IPS-18c (cell line): ENCODE data around the gene CDH22.

Source experiments
- H3K4me3 ChIP-seq: 2 replicates; pipeline ENCODE4 v1.7.0; 2013; ENCODE audit warnings: low read depth, mild to moderate bottlenecking, low read length, moderate library complexity; ENCODE audit not compliant: insufficient read depth
- H3K9me3 ChIP-seq: one replicate; pipeline ENCODE4 v1.6.1; 2013; ENCODE audit warnings: mild to moderate bottlenecking, low read length, moderate library complexity; ENCODE audit not compliant: control insufficient read depth, insufficient read depth

The CDH22 gene

DNA sequence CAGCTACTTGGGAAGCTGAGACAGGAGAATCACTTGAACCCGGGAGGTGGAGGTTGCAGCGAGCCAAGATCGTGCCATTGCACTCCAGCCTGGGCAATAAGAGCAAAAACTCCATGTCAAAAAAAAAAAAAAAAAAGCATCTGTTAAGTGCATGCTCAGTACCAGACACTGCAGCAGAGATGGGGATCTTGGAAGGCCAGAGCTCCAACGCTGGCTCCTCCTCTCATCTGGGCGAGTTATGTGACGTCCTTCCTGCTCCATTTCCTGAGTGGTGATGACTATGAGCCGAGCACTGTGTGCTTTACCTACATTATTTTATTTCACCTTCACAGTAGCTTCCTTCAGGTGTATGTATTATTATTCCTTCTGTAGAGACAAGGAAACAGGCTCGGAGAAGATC lies 38.5 kb upstream of the CDH22 start:
- Histone ChIP-seq H3K9me3 (no peaks in the 10 kb centered on the region), H3K4me3 (no peak overlapping the region)

DNA sequence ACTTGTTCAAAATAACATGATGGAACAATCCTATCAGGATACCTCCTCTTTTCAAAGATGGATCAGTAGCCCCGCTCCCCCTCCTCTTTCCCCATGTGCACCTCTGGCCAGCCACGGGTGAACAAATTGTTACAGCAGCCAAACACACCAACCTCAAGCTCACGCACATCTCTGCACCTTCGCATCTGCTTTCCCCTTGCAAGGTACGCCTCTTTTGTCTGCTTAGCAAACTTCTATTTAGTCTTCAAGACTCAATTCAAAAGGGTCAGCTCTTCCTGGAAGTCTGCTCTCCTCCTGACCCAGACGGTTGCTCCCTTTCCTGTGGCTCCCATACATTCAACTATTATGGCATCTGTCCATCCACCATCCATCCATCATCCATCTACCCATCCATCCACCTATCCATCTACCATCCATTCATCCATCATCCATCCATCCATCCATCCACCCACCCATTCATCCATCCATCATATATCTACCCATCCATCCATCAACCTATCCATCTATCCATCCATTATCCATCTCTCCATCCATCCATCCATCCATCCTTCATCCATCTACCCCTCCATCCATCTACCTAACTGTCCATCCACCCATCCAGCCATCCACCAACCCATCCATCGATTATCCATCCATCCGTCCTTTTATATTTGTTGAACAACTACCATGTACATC lies 36.3 kb upstream of the CDH22 start:
- H3K9me3 ChIP-seq: no peaks in the 10 kb centered on the region

DNA sequence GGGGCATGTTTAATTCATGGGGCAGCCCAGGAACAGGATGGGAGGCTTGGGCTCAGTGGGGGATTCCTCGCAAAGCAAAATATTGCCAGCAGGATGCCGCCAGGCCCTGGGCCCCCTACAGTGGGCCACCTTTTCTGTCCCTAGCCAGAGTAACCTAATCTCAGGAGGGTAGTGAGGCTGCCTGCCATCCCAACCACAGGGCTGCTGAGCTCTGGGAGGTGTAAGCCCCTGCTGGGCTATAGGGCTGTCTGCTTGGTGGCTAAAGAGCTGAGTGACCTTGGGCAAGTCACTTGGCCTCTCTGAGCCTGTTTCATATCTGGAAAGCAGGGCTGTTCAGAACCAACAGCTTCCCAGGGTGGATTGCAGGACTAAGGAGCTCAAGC lies 35.7 kb upstream of the CDH22 start:
- Histone ChIP-seq H3K4me3 (no peak overlapping the region), H3K9me3 (no peaks in the 10 kb centered on the region)

More for the DNA sequence above, 36.3 kb upstream of the CDH22 start:
- no peak overlapping the region for H3K4me3 ChIP-seq

DNA sequence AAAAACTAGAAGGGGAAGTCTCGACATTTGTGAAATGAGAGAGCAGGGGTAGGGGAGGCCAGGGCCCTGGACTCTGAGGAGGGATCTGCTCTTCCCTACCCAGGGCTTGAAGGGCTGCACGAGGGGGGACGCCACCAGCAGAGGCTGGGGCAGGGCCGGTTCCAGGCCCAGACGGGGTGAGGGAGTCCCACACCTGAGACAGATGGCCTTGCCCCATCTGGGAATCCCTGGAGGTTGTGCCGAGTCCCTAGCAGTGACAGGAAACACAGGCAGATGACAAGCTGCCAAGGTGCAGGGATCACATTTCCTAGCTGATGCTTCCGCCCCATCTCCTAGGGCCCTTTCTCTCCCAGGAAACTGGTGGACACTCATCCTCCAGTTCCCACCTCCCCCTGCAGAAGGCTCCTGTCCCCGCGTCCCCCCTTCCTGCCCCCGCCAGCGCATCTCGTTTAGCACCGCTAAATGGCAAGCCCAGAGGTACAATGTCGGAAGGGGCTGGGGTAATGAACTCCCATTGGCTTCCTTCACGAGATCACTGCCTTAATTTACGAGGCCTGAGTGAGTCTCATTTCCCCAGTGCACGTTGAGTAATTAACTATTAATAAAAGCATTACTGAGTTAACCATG lies 35.2 kb upstream of the CDH22 start:
- no peak overlapping the region for H3K4me3 ChIP-seq
- no peaks in the 10 kb centered on the region for H3K9me3 ChIP-seq

DNA sequence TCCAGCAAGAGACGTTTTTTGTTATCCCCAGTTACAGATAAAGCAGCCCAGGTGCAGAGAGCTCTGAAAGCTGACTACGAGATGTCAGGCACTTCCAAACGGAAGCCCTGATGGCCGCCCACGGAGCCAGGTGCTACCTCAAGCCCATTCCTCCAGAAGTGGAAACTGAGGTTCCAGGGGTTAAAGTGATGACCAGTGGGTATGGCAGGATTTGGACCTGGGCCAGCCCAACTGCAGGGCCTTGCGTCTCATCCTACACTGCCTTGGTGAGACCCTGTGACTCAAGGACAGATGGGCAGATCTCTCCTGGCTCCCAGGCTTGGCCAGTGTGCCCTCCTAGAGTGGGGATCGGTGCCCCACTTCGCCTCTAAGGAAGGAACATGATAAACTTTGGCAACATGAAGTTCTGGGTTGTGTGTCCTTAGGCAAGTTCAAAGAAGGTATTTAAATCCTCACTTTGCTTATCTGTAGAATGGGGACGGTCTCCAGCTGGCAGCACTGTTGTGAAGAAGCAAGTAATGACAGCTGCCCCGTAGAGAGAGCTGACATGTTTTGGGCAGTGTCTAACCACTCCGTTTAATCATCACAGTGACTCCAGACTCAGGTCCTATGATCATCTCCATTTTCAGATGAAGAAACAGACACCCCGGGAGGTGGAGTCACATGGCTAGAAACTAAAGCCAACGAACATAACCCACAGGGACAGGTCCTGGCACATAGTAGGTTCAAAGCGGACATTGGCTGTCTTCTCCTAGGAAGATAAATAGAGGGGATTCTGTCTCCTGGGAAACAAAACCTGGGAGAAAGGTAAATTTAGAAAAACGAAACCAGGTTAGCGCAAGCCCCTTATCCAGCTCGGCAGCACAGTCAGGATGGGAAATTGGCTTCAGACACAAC lies 34.4 kb upstream of the CDH22 start:
- no peaks in the 10 kb centered on the region for H3K9me3 ChIP-seq
- H3K4me3 ChIP-seq: no peak overlapping the region

DNA sequence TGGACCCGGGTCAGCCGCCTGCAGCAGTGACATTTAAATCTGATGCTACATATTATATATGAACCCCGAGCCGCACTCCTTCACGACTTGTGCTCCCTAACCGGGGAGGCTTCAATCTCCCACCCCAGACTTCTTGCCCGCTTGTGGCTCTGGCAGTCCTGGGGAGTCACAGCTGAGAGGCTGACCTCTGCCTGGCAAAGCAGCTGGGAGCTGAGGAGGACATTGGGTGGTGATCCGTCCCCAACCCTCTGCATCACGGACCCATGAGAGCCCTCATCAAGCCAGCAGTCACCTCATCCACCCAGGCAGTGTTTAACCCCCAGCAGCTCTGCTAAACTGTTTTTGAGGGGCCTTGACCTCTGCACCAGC lies 33.7 kb upstream of the CDH22 start:
- no peaks in the 10 kb centered on the region for H3K9me3 ChIP-seq
- no peak overlapping the region for H3K4me3 ChIP-seq

DNA sequence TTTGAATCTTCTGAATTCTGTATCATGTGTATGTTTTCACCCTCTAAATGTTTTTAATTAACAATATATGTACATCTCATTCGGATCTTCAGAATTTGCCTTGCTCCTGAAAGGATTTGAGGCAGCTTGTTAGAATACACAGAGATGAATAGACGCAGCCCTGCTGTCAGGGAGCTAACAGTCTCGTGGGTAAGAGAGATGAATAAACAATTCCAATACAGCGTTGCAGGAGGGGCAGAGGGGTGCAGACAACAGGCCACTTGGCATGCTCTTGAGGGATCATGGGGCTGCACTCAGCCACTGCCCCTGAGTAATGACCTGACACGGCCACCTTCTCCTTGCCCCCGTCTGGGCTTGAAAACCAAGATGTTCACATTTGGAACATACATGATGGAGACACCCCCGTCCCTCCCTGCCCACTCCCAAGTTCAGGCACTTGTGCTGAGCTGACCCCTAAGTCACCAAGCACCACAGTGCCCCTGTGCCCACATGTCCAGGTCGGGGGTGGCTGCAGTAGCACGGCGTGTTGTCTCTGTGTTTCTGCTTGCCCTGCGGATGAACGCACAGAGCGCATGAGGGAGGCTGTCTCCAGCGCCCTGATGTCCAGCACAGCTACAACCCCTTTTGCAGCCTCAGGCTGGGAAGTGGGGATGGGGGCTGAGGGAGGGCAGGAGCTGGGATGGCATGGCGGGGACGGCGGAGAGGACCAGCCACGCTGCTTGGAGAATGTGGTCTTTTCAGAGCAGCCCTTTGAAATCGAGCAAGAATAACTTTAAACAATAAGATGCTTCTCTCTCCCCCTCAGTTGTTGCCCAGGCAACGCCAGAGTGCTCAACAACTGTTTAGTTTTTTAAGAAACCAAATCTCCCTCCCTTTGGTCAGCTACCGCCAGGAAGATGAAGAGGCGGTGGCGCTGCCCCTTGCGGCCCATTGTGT lies 33.0 kb upstream of the CDH22 start:
- H3K4me3 ChIP-seq: no peak overlapping the region
- no peaks in the 10 kb centered on the region for H3K9me3 ChIP-seq

DNA sequence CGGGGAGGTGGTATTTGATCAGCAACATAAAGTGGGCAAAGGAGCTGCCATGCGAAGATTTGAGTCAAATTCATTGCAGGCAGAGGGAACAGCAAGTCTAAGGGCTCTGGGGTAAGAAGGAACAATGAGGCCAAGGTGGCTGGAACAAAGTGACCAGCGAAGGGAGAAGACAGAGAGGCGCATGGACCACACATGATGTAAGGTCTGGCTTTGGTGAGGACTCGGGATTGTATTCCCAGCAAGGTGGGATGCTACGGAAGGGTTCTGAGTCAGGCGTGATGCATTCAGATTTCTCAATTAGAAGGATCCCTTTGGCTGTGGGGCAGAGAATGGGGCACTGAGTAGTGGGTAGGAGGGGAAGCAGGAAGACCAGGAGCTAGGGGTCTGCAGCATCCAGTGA lies 30.7 kb upstream of the CDH22 start:
- H3K9me3 ChIP-seq: no peaks in the 10 kb centered on the region
- H3K4me3 ChIP-seq: no peak overlapping the region

DNA sequence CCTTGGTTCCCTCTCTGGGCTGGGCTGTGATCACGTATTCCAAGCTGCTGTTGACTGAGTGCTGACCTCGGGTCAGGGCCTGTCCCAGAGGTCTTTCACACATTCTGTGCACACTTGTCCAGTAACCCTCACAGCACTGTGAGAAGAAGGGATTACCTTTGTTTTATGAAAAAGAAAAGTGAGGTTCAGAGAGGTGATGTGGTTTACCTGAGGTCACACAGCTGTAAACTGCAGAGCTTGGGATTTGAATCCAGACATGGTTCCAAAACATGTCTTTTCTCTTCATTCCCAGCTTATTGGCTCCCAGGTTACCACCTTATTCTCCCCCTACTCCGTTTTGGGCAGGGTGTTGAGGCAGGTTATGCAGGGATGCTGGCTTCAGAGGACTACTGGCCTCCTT lies 28.4 kb upstream of the CDH22 start:
- Histone ChIP-seq H3K4me3 (no peak overlapping the region), H3K9me3 (no peaks in the 10 kb centered on the region)

DNA sequence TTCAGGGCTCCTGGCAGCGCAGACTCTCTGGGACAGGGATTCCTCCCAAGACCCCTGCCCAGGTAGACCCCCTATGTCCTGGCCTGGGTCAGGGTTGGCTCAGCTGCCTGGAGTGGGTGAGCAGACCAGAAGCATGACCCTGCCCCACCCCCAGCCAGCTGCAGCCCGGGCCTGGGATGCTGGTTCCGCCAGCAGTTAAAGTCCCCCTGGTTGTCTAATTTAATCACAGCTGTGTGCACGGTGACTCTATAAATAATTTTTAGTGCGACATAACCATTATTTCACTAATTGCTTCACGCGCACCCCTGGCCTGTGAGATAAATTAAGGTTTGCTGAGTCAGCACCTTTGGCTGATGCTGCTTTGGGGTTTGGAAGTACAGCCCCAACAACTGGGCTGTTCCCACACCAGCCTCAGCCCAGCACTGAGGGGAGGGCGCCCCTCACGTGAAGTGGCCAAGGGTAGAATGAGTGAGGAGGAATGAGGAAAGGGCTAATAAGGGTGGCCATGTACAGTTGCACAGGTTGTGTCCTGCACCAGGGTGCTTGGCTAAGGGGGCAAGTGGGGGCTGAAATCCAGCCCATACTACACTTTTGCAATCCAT lies 26.1 kb upstream of the CDH22 start:
- no peak overlapping the region for H3K4me3 ChIP-seq
- H3K9me3 ChIP-seq: no peaks in the 10 kb centered on the region

DNA sequence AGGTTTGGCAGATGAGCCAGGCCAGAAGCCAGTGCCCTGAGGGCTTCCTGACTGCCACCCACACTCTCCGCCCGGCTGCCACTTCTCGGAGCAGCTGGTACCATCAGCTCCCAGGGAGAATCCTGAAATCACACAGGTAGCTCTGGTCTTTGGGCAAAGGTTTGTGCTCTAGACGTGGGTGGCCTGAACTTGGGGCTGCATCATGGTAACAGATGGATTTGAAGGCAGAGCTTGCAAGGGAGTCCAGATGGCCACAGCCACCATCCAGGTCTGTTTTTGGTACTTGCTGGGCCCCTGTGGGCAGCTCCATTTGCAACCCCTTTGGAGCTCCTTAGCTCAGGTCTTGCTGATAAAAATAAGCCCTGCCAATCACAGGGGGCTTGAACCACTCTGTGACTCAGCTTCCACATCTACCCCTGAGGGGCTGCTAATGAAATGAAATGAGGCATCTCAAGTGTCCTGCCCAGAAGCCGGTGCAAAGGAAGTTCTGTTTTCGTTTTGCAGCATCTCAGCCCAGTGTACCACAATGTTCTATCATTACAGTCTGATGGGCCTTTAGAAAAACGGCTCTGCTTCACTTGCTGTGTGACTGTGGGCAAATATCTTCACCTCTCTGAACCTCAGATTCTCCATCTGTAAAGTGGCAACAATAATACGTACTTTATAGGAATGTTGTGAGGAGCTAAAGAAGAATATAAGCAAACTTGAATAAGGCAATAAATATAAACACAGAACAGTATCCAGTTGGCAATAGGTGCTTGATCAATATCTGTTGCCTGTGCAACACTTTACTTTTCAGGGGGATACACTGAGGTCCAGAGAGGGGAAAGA lies 25.1 kb upstream of the CDH22 start:
- H3K4me3 ChIP-seq: no peak overlapping the region
- no peaks in the 10 kb centered on the region for H3K9me3 ChIP-seq

DNA sequence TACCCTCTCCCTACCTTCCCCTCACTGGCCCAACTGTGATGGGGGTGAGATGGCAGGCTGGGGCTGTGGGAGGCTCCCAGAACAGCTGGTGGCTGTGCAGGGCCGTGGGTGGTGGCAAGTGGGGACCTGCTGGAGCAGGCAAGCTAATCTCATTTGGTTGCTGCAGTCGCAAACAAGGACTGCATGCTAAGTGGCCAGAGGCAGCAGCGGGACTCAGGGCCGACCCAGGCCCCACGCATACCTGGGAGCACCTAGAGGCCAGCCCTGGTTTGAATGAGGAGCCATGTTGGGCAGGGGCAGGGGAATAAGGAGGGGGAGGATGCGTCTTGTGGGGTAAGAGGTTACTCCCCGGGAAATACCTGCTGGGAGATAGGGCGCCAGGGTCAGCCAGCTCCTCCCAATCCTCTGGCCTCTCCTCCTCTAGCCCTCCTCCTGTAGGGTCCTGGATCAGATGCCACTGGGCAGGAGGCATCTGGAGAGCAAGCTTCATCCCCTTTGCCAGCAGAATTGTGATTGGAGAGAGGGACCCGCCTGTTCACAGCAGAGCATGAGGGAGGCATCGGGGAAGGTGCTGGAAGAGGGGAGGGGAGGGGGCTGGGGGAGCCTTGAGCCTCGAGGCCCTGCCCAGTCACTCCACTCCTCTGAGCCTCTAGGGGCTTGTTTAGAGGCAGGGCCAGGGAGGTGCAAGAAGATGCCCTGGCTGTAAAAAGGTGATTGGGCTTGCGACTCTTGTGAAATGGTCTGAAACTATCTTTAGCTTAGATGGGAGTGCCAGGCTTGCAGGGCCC lies 24.3 kb upstream of the CDH22 start:
- no peak overlapping the region for H3K4me3 ChIP-seq
- H3K9me3 ChIP-seq: no peaks in the 10 kb centered on the region

DNA sequence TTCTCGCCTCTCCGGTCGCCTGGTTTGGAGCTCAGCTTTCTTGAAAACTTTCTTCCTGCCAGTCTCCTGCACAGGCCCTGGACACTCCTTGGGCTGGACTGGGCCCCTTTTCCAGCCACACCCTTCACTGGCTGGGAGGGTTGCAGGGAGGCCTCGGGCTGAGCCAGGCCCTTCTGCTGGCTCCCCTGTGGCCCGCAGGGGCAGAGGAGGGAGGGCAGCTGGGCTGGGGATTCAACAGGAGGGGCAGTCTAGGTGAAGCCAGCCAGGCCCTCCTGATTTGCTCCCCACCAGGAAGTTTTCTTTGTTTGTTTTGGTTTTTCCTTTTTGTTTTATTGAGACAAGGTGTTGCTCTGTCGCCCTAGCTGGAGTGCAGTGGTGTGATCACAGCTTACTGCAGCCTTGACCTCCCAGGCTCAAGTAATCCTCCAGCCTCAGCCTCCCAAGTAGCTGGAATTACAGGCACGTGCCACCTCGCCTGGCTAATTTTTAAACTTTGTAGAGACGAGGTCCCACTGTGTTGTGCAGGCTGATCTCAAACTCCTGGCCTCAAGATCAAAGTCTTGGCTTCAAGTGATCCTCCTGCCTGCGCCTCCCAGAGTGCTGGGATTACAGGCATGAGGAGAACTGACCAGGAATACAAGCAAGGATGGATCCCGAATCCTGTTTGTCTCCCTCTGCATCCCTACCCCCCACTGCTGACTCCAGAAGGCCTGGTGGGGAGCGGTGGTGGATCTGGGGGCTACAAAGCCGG lies 23.5 kb upstream of the CDH22 start:
- no peaks in the 10 kb centered on the region for H3K9me3 ChIP-seq
- H3K4me3 ChIP-seq: no peak overlapping the region

DNA sequence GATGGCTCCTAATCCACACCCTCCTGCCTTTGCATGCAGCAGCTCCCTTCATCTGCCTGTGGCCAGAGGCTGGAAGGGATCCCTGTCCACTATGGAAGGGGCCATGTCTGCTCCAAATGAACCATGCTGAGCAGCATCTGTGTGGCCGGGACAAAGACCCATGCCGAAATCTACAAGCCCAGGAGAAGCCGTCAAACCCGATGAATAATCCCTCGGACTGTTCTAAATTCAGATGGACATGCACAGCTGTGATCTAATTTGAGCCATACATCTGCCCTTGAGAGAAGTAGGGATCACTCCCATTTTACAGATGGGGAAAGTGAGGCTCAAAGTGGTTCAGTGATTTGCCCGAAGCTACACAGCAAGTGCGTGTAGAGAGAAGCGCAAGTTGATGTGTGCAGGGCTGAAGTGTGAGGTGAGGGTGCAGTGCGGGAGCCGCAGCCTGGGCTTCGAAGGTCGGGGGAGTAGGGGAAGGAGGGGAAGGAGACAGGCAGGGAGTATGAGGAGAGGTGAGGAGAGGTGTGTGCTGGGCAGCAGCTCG lies 22.6 kb upstream of the CDH22 start:
- H3K4me3 ChIP-seq: no peak overlapping the region
- H3K9me3 ChIP-seq: no peaks in the 10 kb centered on the region
